CD14-positive monocyte (primary cell): ENCODE measurements around the gene CCDC3. TPM values are rescaled to one million over a fixed set of nuclear protein-coding genes. Genes with fewer than 3 reads are reported as not detected.

Experiments
- DNase-seq, 3 donors: peaks; one replicate each; pipeline ENCODE4 v3.0.0-alpha.2; 2011 to 2022
- H2AFZ ChIP-seq: 2 replicates; pipeline ENCODE4 v1.6.0; 2012; ENCODE audit warnings: mild to moderate bottlenecking, low read depth, low read length, inconsistent platforms; ENCODE audit not compliant: insufficient read depth, poor library complexity, severe bottlenecking
- H3K27ac ChIP-seq, 2 donors: 1 replicate in 1 of 2; 2 replicates in 1 of 2; pipeline ENCODE4 v1.5.1; 2012 to 2013; ENCODE audit warnings: low read length in 2 of 2, control low read depth in 1 of 2, inconsistent platforms in 1 of 2, low read depth in 1 of 2, mild to moderate bottlenecking in 1 of 2
- H3K27me3 ChIP-seq, 2 donors: one replicate each; pipeline versions ENCODE4 v1.6.0 to v1.6.1; 2011 to 2013; ENCODE audit warnings: low read length in 2 of 2; ENCODE audit not compliant: control insufficient read depth in 2 of 2, insufficient read depth in 2 of 2
- H3K36me3 ChIP-seq, 2 donors: replicated peaks in 1 of 2; 1 replicate in 1 of 2; 2 replicates in 1 of 2; pipeline versions ENCODE4 v1.5.1 to v1.6.1; 2012 to 2013; ENCODE audit warnings: low read length in 2 of 2, control low read depth in 1 of 2, inconsistent platforms in 1 of 2, mild to moderate bottlenecking in 1 of 2; ENCODE audit not compliant: insufficient read depth in 2 of 2, control insufficient read depth in 1 of 2
- H3K4me1 ChIP-seq, 2 donors: 1 replicate in 1 of 2; 2 replicates in 1 of 2; pipeline versions ENCODE4 v1.5.1 to v1.6.1; 2012 to 2013; ENCODE audit warnings: low read length in 2 of 2, control low read depth in 1 of 2, inconsistent platforms in 1 of 2, mild to moderate bottlenecking in 1 of 2, moderate library complexity in 1 of 2; ENCODE audit not compliant: insufficient read depth in 2 of 2, control insufficient read depth in 1 of 2
- H3K4me2 ChIP-seq: replicated peaks from 2 replicates; pipeline ENCODE3; 2012; ENCODE audit warnings: low read length, moderate library complexity, mild to moderate bottlenecking; ENCODE audit not compliant: poor library complexity, severe bottlenecking; ENCODE audit errors: extremely low read depth
- H3K4me3 ChIP-seq, 3 experiments: fragments of 200-600 bp in 1 of 3; sonication (generic) in 1 of 3; replicated peaks in 1 of 3; 1 replicate in 2 of 3; 2 replicates in 1 of 3; pipeline ENCODE4 v1.5.1; 2011 to 2013; ENCODE audit warnings: low read length in 3 of 3, mild to moderate bottlenecking in 3 of 3, control low read depth in 2 of 3, low read depth in 2 of 3, inconsistent platforms in 1 of 3, moderate library complexity in 1 of 3
- H3K79me2 ChIP-seq: 2 replicates; pipeline ENCODE4 v1.6.0; 2012; ENCODE audit warnings: mild to moderate bottlenecking, control low read depth, inconsistent platforms, low read length, moderate library complexity; ENCODE audit not compliant: insufficient read depth
- H3K9ac ChIP-seq: 2 replicates; pipeline ENCODE4 v1.6.0; 2017; ENCODE audit warnings: low read length, mild to moderate bottlenecking; ENCODE audit not compliant: insufficient read depth, poor library complexity, severe bottlenecking
- H3K9me3 ChIP-seq, 2 donors: replicated peaks in 1 of 2; 1 replicate in 1 of 2; 2 replicates in 1 of 2; pipeline versions ENCODE4 v1.5.1 to v1.6.1; 2012 to 2013; ENCODE audit warnings: low read length in 2 of 2, control low read depth in 1 of 2; ENCODE audit not compliant: control insufficient read depth in 1 of 2, insufficient read depth in 1 of 2
- H4K20me1 ChIP-seq: 2 replicates; pipeline ENCODE4 v1.6.0; 2012; ENCODE audit warnings: mild to moderate bottlenecking, low read length, control low read depth, moderate library complexity; ENCODE audit not compliant: insufficient read depth
- H3K27ac Mint-ChIP-seq, 7 donors: one replicate each; pipeline ENCODE4 v1.8.0; 2020; ENCODE audit warnings: mild to moderate bottlenecking in 7 of 7, mixed read lengths in 7 of 7, moderate library complexity in 6 of 7, inconsistent platforms in 2 of 7
- H3K27me3 Mint-ChIP-seq, 3 donors: one replicate each; pipeline ENCODE4 v1.8.0; 2021 to 2022; ENCODE audit warnings: low read depth in 3 of 3, mild to moderate bottlenecking in 3 of 3, mixed read lengths in 3 of 3, moderate library complexity in 3 of 3, inconsistent platforms in 1 of 3
- H3K36me3 Mint-ChIP-seq, 2 donors: one replicate each; pipeline ENCODE4 v1.8.0; 2020; ENCODE audit warnings: mixed read lengths in 2 of 2, inconsistent platforms in 1 of 2, mild to moderate bottlenecking in 1 of 2
- H3K4me1 Mint-ChIP-seq: one replicate; pipeline ENCODE4 v1.8.0; 2020; ENCODE audit warnings: mild to moderate bottlenecking, mixed read lengths
- H3K4me3 Mint-ChIP-seq, 2 donors: one replicate each; pipeline ENCODE4 v1.8.0; 2020; ENCODE audit warnings: mild to moderate bottlenecking in 2 of 2, mixed read lengths in 2 of 2, moderate library complexity in 1 of 2
- H3K9me3 Mint-ChIP-seq, 7 donors: one replicate each; pipeline ENCODE4 v1.8.0; 2020 to 2022; ENCODE audit warnings: mixed read lengths in 7 of 7, mild to moderate bottlenecking in 6 of 7, moderate library complexity in 6 of 7, inconsistent platforms in 2 of 7
- CTCF ChIP-seq: fragments of 200-600 bp; IDR thresholded peaks from one replicate; pipeline ENCODE4 v1.8.0; 2022; ENCODE audit warnings: antibody characterized with exemption, mild to moderate bottlenecking
- WGBS: methylation state at CpG from one replicate; pipeline ENCODE4 v1.1.5; 2013; ENCODE audit warnings: missing lambda C conversion rate; ENCODE audit not compliant: insufficient coverage; 5-methylcytosine and 5-hydroxymethylcytosine counted together
- intact Hi-C, 2 donors: fragments of 100-400 bp; cut with micrococcal nuclease; formaldehyde crosslinking; loops; one replicate each; pipeline versions ENCODE4 v1.15.0 to v1.15.1; 2023
- polyA minus RNA-seq: library from RNA; depleted of rRNA, polyadenylated mRNA; stranded (reverse); fragments of >200 nt; gene quantifications from 2 replicates; pipeline ENCODE4 v1.2.3, GENCODE V29; 2012
- polyA plus RNA-seq, 3 donors: library from polyadenylated mRNA; depleted of rRNA in 1 of 3; unstranded in 2 of 3; stranded (reverse) in 1 of 3; fragments of 300-500 nt in 2 of 3; fragments of >200 nt in 1 of 3; fragmentation: Illumina TruSeq in 2 of 3; gene quantifications; 1 replicate in 2 of 3; 2 replicates in 1 of 3; pipeline ENCODE4 v1.2.3, GENCODE V29; 2012 to 2021
- total RNA-seq, 12 experiments: library from RNA in 1 of 12; stranded (reverse) in 1 of 12; fragments of 120-200 nt in 1 of 12; gene quantifications; one replicate each; pipeline ENCODE4 v1.2.4 and lab custom pipeline; 2013 to 2026; ENCODE audit warnings: mixed read lengths in 6 of 12, inconsistent platforms in 1 of 12

Gene CCDC3
- 0.04 TPM for total RNA-seq (2013)
- not detected for polyA plus RNA-seq
- polyA minus RNA-seq: not detected in 2 replicates
- 0 to 0.92 (median 0.06) reads per million in 11 experiments for total RNA-seq (lab: John Stamatoyannopoulos, UW)

GRCh38 chr10:13001041-13001886 lies at the start of gene CCDC3:
Gene CCDC3, minus strand, starts transcription at chr10:13001713. Its CDS starts 143 bp downstream, at chr10:13001570.
- no peaks in the 10 kb centered on the region for H3K36me3 ChIP-seq
- H2AFZ ChIP-seq: no peak within 1 kb of the TSS
- no peaks in the 10 kb centered on the region for H3K4me1 ChIP-seq
- no peaks in the 10 kb centered on the region for H4K20me1 ChIP-seq
- Mint-ChIP-seq H3K27ac (peak within 1 kb of the TSS in 1 of 7 donors; percentile 77), H3K9me3 (peaks cover 0 to 11% (median 0%) of the 10 kb centered on the region in 7 donors), H3K4me3 (peak within 1 kb of the TSS; percentile 14 to 82), H3K4me1 (peaks cover 8% of the 10 kb centered on the region), H3K36me3 (no peaks in the 10 kb centered on the region), H3K27me3 (peaks cover 31 to 45% (median 32%) of the 10 kb centered on the region in 3 donors)
- peaks cover 0 to 3% of the 10 kb centered on the region in 2 donors for H3K9me3 ChIP-seq
- WGBS: 4% methylated on average over 93 of the region's 93 CpGs
- H3K27me3 ChIP-seq: peaks cover 34% of the 10 kb centered on the region in 2 donors
- no peak for TF ChIP-seq CTCF
- intact Hi-C loops: no loop called here
- DNase-seq: no peak
- H3K4me2 ChIP-seq: no peak within 1 kb of the TSS
- no peaks in the 10 kb centered on the region for H3K79me2 ChIP-seq
- H3K4me3 ChIP-seq: no peak within 1 kb of the TSS
- no peak within 1 kb of the TSS for H3K27ac ChIP-seq
- no peak within 1 kb of the TSS for H3K9ac ChIP-seq

GRCh38 chr10:13051126-13051694 lies 49.7 kb upstream of the CCDC3 start:
- Mint-ChIP-seq H3K4me3 (no peak overlapping the region), H3K27me3 (peaks cover 0 to 2% (median 1%) of the 10 kb centered on the region in 3 donors), H3K4me1 (peaks cover 4% of the 10 kb centered on the region), H3K36me3 (no peaks in the 10 kb centered on the region), H3K27ac (no peak overlapping the region), H3K9me3 (peaks cover 0 to 3% (median 0%) of the 10 kb centered on the region in 7 donors)
- no peak overlapping the region for H3K9ac ChIP-seq
- H3K27ac ChIP-seq: no peak overlapping the region
- no peak for DNase-seq
- no peak overlapping the region for H3K4me2 ChIP-seq
- intact Hi-C loops: no loop called here
- no peak for TF ChIP-seq CTCF
- no peaks in the 10 kb centered on the region for H3K27me3 ChIP-seq
- H4K20me1 ChIP-seq: no peaks in the 10 kb centered on the region
- no peak overlapping the region for H2AFZ ChIP-seq
- 82% methylated on average over 2 of the region's 7 CpGs for WGBS
- no peaks in the 10 kb centered on the region for H3K9me3 ChIP-seq
- H3K36me3 ChIP-seq: no peaks in the 10 kb centered on the region
- H3K4me3 ChIP-seq: no peak overlapping the region
- no peaks in the 10 kb centered on the region for H3K4me1 ChIP-seq
- H3K79me2 ChIP-seq: no peaks in the 10 kb centered on the region
